Hepatocyte (in vitro differentiated cells): Measurements from ENCODE around the gene HNF1A. TPM values are rescaled to one million over a fixed set of nuclear protein-coding genes. Genes with fewer than 3 reads are reported as not detected.
A peak's percentile ranks its signal among the peaks of the same experiment; 100 is the strongest.

Source experiments
- DNase-seq: peaks from one replicate; pipeline ENCODE4 v3.0.0-alpha.2; 2016; ENCODE audit warnings: low spot score
- H2AFZ ChIP-seq: fragments of 200-600 bp; sonication (generic); 2 replicates; pipeline ENCODE4 v1.6.0; 2016; ENCODE audit warnings: antibody characterized with exemption, mild to moderate bottlenecking
- H3K27ac ChIP-seq: fragments of 200-600 bp; sonication (generic); 2 replicates; pipeline ENCODE4 v1.5.1; 2016; ENCODE audit warnings: mild to moderate bottlenecking
- H3K27me3 ChIP-seq: fragments of 200-600 bp; sonication (generic); 2 replicates; pipeline ENCODE4 v1.6.1; 2016
- H3K36me3 ChIP-seq: fragments of 200-600 bp; sonication (generic); replicated peaks from 2 replicates; pipeline ENCODE4 v1.5.1; 2016; ENCODE audit warnings: low read depth; ENCODE audit not compliant: insufficient read depth
- H3K4me1 ChIP-seq: fragments of 200-600 bp; sonication (generic); 2 replicates; pipeline ENCODE4 v1.5.1; 2016; ENCODE audit warnings: mild to moderate bottlenecking, moderate library complexity; ENCODE audit not compliant: insufficient read depth
- H3K4me2 ChIP-seq: fragments of 200-600 bp; sonication (generic); 2 replicates; pipeline ENCODE4 v1.6.0; 2016
- H3K4me3 ChIP-seq: fragments of 200-600 bp; sonication (generic); 2 replicates; pipeline ENCODE4 v1.5.1; 2016; ENCODE audit warnings: mild to moderate bottlenecking
- H3K79me2 ChIP-seq: fragments of 200-600 bp; sonication (generic); 2 replicates; pipeline ENCODE4 v1.6.0; 2017; ENCODE audit warnings: mild to moderate bottlenecking
- H3K9me2 ChIP-seq: fragments of 200-600 bp; sonication (generic); replicated peaks from 2 replicates; pipeline ENCODE4 v1.6.0; 2017; ENCODE audit warnings: mild to moderate bottlenecking; ENCODE audit not compliant: insufficient read depth
- H3K9me3 ChIP-seq: fragments of 200-600 bp; sonication (generic); 2 replicates; pipeline ENCODE4 v1.5.1; 2016; ENCODE audit warnings: low read depth, mild to moderate bottlenecking
- H4K20me1 ChIP-seq: fragments of 200-600 bp; sonication (generic); 2 replicates; pipeline ENCODE4 v1.6.0; 2016; ENCODE audit warnings: mild to moderate bottlenecking; ENCODE audit not compliant: insufficient read depth, poor library complexity, severe bottlenecking
- EZH2 ChIP-seq: fragments of 200-600 bp; sonication (generic); IDR thresholded peaks from 2 replicates; pipeline ENCODE4 v1.6.1; 2016; ENCODE audit warnings: antibody characterized with exemption, mild to moderate bottlenecking, borderline replicate concordance
- EZH2phosphoT487 ChIP-seq: fragments of 200-600 bp; sonication (generic); IDR thresholded peaks from one replicate; pipeline ENCODE4 v1.6.1; 2018; ENCODE audit warnings: antibody characterized with exemption, mild to moderate bottlenecking, low read depth, moderate library complexity; ENCODE audit not compliant: unreplicated experiment, severe bottlenecking
- WGBS: methylation state at CpG from one replicate; pipeline ENCODE4 v1.1.6; 2016; ENCODE audit warnings: low lambda C conversion rate; ENCODE audit errors: missing lambda C conversion rate; 5-methylcytosine and 5-hydroxymethylcytosine counted together
- polyA plus RNA-seq: library from polyadenylated mRNA; unstranded; fragments of >200 nt; fragmentation: Nextera tagmentation; extraction: Ambion mirVana; gene quantifications from 2 replicates; pipeline ENCODE4 v1.2.1, GENCODE V29; 2016
- total RNA-seq: library from RNA; depleted of rRNA; stranded (reverse); fragments of >200 nt; gene quantifications from 2 replicates; pipeline ENCODE4 v1.2.3, GENCODE V29; 2014
- TF ChIP-seq, protein P1 (sequence below): fragments of 200-600 bp; sonication (generic); IDR thresholded peaks from 2 replicates; pipeline ENCODE4 v1.5.1; 2016; ENCODE audit warnings: antibody characterized with exemption, mild to moderate bottlenecking; ENCODE audit not compliant: poor library complexity

The HNF1A gene
- total and polyA plus RNA-seq, 2 experiments from 2014 or later, result 16.7 to 23.9 TPM

DNA sequence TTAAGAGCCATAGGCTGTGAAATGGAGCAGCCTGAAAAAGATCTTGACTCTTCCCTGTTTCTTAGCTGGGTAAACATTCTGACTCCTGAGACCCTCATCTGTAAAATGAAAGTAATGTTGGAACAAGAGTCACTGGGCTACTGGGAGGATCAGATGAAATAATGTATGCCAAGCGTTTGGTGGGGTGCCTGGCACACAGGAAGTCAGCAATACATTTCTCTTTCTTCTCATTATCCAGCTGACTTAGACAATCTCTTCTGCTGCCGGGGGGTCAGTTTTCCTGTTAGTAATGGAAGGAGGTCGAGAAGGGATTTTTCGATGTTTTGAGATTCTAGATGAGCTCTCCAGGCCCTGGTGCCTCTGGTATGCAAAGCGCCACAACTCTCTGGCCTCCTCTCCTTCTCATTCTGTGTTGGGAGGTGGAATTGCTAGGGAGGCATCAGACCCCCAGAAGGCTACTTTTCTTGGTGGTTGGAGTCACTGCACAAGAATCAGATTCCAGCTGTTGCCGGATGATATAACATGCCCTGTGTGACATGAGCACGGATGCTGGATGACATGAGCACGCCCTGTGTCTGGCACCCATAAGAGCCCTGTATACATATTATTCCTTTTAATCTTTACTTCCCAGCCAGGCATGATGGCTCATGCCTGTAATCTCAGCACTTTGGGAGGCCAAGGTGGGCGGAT lies 56.4 kb downstream of the HNF1A start:
- no peaks in the 10 kb centered on the region for H3K36me3 ChIP-seq
- no peak overlapping the region for H3K27ac ChIP-seq
- no peaks in the 10 kb centered on the region for H3K9me3 ChIP-seq
- H3K79me2 ChIP-seq, result no peaks in the 10 kb centered on the region
- H3K4me1 ChIP-seq, result no peaks in the 10 kb centered on the region
- no peaks in the 10 kb centered on the region for H4K20me1 ChIP-seq
- 91% methylated on average over 9 of the region's 9 CpGs for WGBS
- DNase-seq, result no peak
- TF ChIP-seq EZH2phosphoT487 (no peak), EZH2 (no peak)
- TF ChIP-seq, protein P1, sequence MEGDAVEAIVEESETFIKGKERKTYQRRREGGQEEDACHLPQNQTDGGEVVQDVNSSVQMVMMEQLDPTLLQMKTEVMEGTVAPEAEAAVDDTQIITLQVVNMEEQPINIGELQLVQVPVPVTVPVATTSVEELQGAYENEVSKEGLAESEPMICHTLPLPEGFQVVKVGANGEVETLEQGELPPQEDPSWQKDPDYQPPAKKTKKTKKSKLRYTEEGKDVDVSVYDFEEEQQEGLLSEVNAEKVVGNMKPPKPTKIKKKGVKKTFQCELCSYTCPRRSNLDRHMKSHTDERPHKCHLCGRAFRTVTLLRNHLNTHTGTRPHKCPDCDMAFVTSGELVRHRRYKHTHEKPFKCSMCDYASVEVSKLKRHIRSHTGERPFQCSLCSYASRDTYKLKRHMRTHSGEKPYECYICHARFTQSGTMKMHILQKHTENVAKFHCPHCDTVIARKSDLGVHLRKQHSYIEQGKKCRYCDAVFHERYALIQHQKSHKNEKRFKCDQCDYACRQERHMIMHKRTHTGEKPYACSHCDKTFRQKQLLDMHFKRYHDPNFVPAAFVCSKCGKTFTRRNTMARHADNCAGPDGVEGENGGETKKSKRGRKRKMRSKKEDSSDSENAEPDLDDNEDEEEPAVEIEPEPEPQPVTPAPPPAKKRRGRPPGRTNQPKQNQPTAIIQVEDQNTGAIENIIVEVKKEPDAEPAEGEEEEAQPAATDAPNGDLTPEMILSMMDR, result no peak
- no peaks in the 10 kb centered on the region for H3K27me3 ChIP-seq
- no peak overlapping the region for H2AFZ ChIP-seq
- no peaks in the 10 kb centered on the region for H3K9me2 ChIP-seq
- H3K4me3 ChIP-seq, result no peak overlapping the region
- no peak overlapping the region for H3K4me2 ChIP-seq

DNA sequence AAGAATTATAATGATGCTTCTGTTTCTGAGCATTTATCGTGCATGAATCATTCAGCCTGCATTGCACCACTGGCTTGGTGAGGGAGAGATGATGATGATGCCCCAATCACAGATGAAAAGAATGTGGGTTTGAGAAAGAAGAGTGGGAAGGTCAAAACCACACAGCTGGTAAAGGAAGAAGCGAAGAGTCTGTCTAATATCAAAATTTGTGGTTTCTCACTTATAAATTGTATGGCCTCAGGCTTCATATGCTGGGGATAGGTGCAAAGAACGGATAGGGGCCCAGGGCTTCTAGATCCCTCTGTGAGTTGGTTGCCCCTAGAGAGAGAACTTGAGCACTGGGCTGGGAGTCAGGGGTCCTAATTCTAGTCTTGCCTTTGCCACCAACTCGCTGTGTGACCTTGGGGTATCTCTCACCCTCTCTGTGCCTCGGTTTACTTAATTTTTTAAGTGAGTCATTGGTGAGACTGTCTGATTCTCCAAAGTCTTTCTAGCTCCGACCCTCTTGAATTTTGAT lies 58.5 kb downstream of the HNF1A start:
- peak; percentile 5 for DNase-seq
- H3K27me3 ChIP-seq, result no peaks in the 10 kb centered on the region
- no peaks in the 10 kb centered on the region for H3K9me2 ChIP-seq
- 85% methylated on average over 6 of the region's 6 CpGs for WGBS
- no peaks in the 10 kb centered on the region for H3K4me1 ChIP-seq
- no peaks in the 10 kb centered on the region for H3K36me3 ChIP-seq
- no peak overlapping the region for H3K4me3 ChIP-seq
- H3K79me2 ChIP-seq, result no peaks in the 10 kb centered on the region
- no peak overlapping the region for H3K27ac ChIP-seq
- H4K20me1 ChIP-seq, result no peaks in the 10 kb centered on the region
- no peak overlapping the region for H3K4me2 ChIP-seq
- no peaks in the 10 kb centered on the region for H3K9me3 ChIP-seq
- no peak overlapping the region for H2AFZ ChIP-seq
- TF ChIP-seq, protein P1, result no peak
- TF ChIP-seq EZH2 (no peak), EZH2phosphoT487 (no peak)

DNA sequence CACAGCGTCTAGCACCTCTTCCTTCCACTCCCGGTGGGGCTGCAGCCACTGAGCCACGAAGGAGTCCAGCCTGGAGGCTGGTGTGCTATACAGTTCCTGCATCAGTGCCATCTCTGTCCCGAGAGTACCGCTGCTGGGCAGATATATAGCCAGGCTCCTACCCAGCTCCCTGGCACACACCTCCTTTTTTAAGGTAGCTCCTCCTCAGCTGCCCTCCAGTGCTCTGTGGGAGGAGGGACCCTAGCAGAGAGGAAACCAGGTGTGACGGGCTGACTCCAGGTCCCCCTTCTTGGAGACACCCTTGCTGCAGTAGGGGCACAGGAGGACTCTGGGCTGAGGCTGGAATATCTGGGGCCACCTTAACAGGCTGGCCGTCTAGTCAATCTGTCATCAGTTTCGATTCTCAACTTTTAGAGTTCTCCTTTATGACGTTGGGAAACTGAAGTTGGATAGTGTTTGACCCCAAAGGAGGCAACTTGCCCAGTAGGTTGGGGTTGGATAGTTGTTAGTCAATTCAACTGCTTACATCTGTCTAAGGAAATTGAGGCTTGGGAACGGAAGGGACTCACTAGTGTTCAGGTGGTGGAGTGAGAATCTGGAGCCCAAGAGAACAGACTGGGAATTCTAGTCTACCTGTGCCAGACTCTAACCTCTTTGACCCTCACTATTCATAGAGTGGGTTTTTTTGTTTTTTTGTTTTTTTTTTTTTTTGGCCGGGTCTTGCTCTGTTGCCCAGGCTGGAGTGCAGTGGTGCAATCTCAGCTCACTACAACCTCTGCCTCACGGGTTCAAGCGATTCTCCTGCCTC lies 60.7 kb downstream of the HNF1A start, which contains the start of gene OASL:
OASL (minus strand) TSS at position 386 of the 808 bp plus-strand sequence; CDS start at position 111, 275 bp downstream.
- no peak for TF ChIP-seq EZH2
- no peak for TF ChIP-seq EZH2phosphoT487
- TF ChIP-seq, protein P1, result no peak
- no peaks in the 10 kb centered on the region for H4K20me1 ChIP-seq
- H3K79me2 ChIP-seq, result no peaks in the 10 kb centered on the region
- H3K27ac ChIP-seq, result no peak within 1 kb of the TSS
- no peaks in the 10 kb centered on the region for H3K9me2 ChIP-seq
- no peaks in the 10 kb centered on the region for H3K4me1 ChIP-seq
- H3K4me3 ChIP-seq, result no peak within 1 kb of the TSS
- WGBS, result 55% methylated on average over 12 of the region's 13 CpGs
- H2AFZ ChIP-seq, result no peak within 1 kb of the TSS
- DNase-seq, result peak; percentile 2
- peak within 1 kb of the TSS; percentile 64 for H3K4me2 ChIP-seq
- no peaks in the 10 kb centered on the region for H3K36me3 ChIP-seq
- H3K27me3 ChIP-seq, result no peaks in the 10 kb centered on the region
- H3K9me3 ChIP-seq, result no peaks in the 10 kb centered on the region
